ENCODE results near the gene ZCCHC7. TPM values are rescaled to one million over a fixed set of nuclear protein-coding genes. Genes with fewer than 3 reads are reported as not detected.

The ZCCHC7 gene
- 44.6 and 234 TPM in 2 replicates for total RNA-seq (2011; cell fraction: chromatin; rRNA removed; ENCODE audit: low replicate concordance)
- total RNA-seq (2011; cell fraction: nucleolus; rRNA removed) = 17.3 and 22.4 TPM in 2 replicates
- 50.5 and 58.9 TPM in 2 replicates for total RNA-seq (2011; cell fraction: nucleoplasm; rRNA removed)
- total RNA-seq (2014; rRNA removed) (38.4 and 41.9 TPM in 2 replicates), total RNA-seq (2014; rRNA removed; fragmentation: Illumina TruSeq; extraction: Trizol) (62.7 and 71.3 TPM in 2 replicates), total RNA-seq (2015; rRNA removed; fragmentation: Illumina TruSeq; extraction: Trizol) (41.8 and 45.7 TPM in 2 replicates), total RNA-seq (2021) (48.0 and 48.8 TPM in 2 replicates), polyA plus RNA-seq (2011; rRNA removed) (56.9 and 90.6 TPM in 2 replicates), polyA plus RNA-seq (2014; fragmentation: Illumina TruSeq; extraction: Trizol) (52.6 and 68.9 TPM in 2 replicates), polyA plus RNA-seq (2014; fragmentation: Nextera tagmentation; extraction: Ambion mirVana) (10 to 100 TPM; 46.7 to 63.9 TPM), polyA plus RNA-seq (2014; rRNA removed) (34.1 and 36.1 TPM in 2 replicates), polyA minus RNA-seq (2011; rRNA and poly(A)+ RNA removed) (78.5 and 120 TPM in 2 replicates), Bru-seq, nascent RNA (percentile 90 among the genes with signal in this experiment), BruChase-seq, experiment 1, labeled RNA remaining after a 2-hour chase (percentile 94 among the genes with signal in this experiment), BruChase-seq, experiment 2, labeled RNA remaining after a 6-hour chase (percentile 93 among the genes with signal in this experiment)
- polyA plus RNA-seq (2011; cell fraction: cytosol; rRNA removed) = 35.0 and 54.6 TPM in 2 replicates
- 41.3 and 55.1 TPM in 2 replicates for polyA plus RNA-seq (2011; cell fraction: nucleus; rRNA removed)
- polyA plus RNA-seq (2012) = 35.9 and 44.3 TPM in 2 replicates
- polyA minus RNA-seq (2011; cell fraction: cytosol; rRNA and poly(A)+ RNA removed) = 35.8 and 43.2 TPM in 2 replicates
- 40.1 and 81.5 TPM in 2 replicates for polyA minus RNA-seq (2011; cell fraction: nucleus; rRNA and poly(A)+ RNA removed)
- long read RNA-seq, experiment 1, transcript ZCCHC7-202 (9 exons, 2,619 nt) = major isoform, 49 of 112 reads
- long read RNA-seq, experiment 1, partial matches to known transcripts = 23 of 112 reads
- long read RNA-seq, experiment 1, other reads (novel, unspliced or antisense) = 36 of 112 reads
- long read RNA-seq, experiment 2, transcript ZCCHC7-202 (9 exons, 2,619 nt) = major isoform, 6 of 45 reads
- long read RNA-seq, experiment 2, partial matches to known transcripts = 10 of 45 reads
- long read RNA-seq, experiment 2, other reads (novel, unspliced or antisense) = 29 of 45 reads
- long read RNA-seq, experiment 3, transcript ZCCHC7-202 (9 exons, 2,619 nt) = major isoform, 14 of 75 reads
- long read RNA-seq, experiment 3, partial matches to known transcripts = 21 of 75 reads
- long read RNA-seq, experiment 3, other reads (novel, unspliced or antisense) = 40 of 75 reads

DNA sequence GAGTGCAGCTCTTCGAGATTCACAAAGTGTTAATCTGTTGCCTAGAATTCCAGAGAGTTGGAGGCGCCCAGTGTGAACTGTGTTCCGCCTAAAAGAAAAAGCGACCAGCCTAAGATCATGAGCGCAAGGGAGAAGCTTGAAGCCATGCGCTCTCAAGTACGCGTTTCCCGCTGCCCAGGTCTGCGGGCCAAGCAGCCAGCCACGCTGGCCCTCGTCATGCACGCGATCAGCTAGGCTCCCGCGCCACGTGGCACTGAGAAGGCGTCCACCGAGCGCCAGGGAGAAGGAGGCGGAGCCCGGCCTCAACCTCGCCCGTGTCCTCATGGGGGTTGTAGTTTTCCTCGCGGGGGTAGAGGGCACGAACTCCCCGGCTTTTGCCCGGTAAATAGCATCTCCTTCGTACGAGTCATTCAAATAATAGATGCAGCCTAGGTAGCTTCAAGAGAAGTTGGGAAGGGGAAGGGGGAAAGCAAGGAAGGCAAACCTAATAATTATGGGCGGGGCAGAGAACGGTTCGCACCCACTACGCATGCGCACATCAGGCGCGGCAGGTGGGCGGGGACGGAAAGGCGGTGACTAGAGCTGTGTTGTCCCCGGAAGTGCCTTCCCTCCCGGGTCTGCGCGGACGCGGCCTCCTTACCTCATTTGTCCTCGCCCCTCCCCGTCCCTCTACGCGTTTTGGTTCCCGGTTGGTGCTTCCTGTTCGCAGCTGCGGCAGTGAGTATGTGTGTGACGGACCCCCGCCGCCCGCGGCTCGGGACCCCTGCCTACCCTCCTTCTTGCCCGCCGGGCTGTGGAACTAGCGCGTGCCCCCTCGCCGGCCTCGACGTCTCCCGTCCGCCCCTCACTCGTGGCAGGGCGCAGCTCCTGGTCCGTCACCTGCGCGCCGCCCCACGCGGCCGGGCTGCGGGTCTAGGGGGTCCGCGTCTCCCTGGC is at the start of gene ZCCHC7:
Gene ZCCHC7 (plus strand): TSS at position 668 of the 936 bp plus-strand sequence.
- 4% methylated on average over 76 of the region's 82 CpGs for WGBS (ENCODE audit: insufficient coverage, low coverage, missing lambda C conversion rate)
- no peaks in the 10 kb centered on the region for H3K9me1 ChIP-seq (ENCODE audit: control insufficient read depth, insufficient read depth, low read length)
- peak within 1 kb of the TSS; percentile 78 for H3K4me3 ChIP-seq
- intact Hi-C loops (cut with micrococcal nuclease) = loop anchor here (10.0 kb wide), 3 partner anchors 175 to 275 kb away; no protein-coding TSS in a partner anchor
- H3K4me2 ChIP-seq (ENCODE audit: insufficient read depth, low read length) = peak within 1 kb of the TSS; percentile 82
- in situ Hi-C loops (cut with MboI) = no loop called here
- H3K9ac ChIP-seq (ENCODE audit: insufficient read depth in 1 of 2, low read depth in 2 of 2, low read length in 2 of 2) = peak within 1 kb of the TSS; percentile 91 to 97
- peaks cover 55% of the 10 kb centered on the region for H3K79me2 ChIP-seq (ENCODE audit: control insufficient read depth, insufficient read depth, low read length)
- peaks cover 5% of the 10 kb centered on the region; the same call in 1 of the 2 replicates for H3K9me3 ChIP-seq (replicated peaks; ENCODE audit: control insufficient read depth, insufficient read depth, low read depth, low read length)
- H2AFZ ChIP-seq (ENCODE audit: low read depth, low read length) = peak within 1 kb of the TSS; percentile 96
- peak; percentile 98 to 99 (median 99) for DNase-seq (ENCODE audit: extremely low read depth in 1 of 4, low spot score in 3 of 4)
- no peaks in the 10 kb centered on the region for H3K27me3 ChIP-seq (ENCODE audit: control insufficient read depth in 2 of 2, insufficient read depth in 2 of 2, low read length in 2 of 2)
- FAIRE-seq = peak; percentile 97
- peaks cover 18% of the 10 kb centered on the region; the same call in 2 of the 3 replicates for H3K36me3 ChIP-seq (ENCODE audit: control insufficient read depth, insufficient read depth, low read length)
- ChIA-PET CTCF (ENCODE audit: low intra/inter-chr PET ratio) (interaction anchor here (0.9 kb wide), 1 partner anchor 38 kb away, joined by 4 read pairs; no protein-coding TSS in a partner anchor), POLR2A (interaction anchor here (0.6 to 3.3 kb wide), 31 partner anchors 9 to 472 kb away, joined by 3 to 26 read pairs (median 4); no protein-coding TSS in a partner anchor)
- peak; percentile 97 for ATAC-seq
- BruUV-seq (replicated peaks) = no TSS peak
- H4K20me1 ChIP-seq (replicated peaks; ENCODE audit: control insufficient read depth, insufficient read depth, low read length) = no peaks in the 10 kb centered on the region
- H3K4me1 ChIP-seq (replicated peaks in 1 of 2; ENCODE audit: control insufficient read depth in 2 of 2, insufficient read depth in 2 of 2, low read length in 2 of 2) = peaks cover 11 to 14% of the 10 kb centered on the region in 2 experiments; a peak in 4 of 5 replicates
- H3K27ac ChIP-seq (ENCODE audit: extremely low read depth, low read depth, low read length) = peak within 1 kb of the TSS; percentile 87
- peak; percentile 96 for TF ChIP-seq RBBP5 (IDR thresholded peaks at IDR 0.05; ENCODE audit: borderline replicate concordance, insufficient read depth, low read length, poor library complexity, severe bottlenecking)
- TF ChIP-seq MYC (IDR thresholded peaks at IDR 0.05; ENCODE audit: low read depth, low read length) = peak; percentile 99
- peak; percentile 97 for TF ChIP-seq MYC (CRISPR knock-in tag; IDR thresholded peaks at IDR 0.05; ENCODE audit: borderline replicate concordance, low read depth)
- TF ChIP-seq, protein P1, sequence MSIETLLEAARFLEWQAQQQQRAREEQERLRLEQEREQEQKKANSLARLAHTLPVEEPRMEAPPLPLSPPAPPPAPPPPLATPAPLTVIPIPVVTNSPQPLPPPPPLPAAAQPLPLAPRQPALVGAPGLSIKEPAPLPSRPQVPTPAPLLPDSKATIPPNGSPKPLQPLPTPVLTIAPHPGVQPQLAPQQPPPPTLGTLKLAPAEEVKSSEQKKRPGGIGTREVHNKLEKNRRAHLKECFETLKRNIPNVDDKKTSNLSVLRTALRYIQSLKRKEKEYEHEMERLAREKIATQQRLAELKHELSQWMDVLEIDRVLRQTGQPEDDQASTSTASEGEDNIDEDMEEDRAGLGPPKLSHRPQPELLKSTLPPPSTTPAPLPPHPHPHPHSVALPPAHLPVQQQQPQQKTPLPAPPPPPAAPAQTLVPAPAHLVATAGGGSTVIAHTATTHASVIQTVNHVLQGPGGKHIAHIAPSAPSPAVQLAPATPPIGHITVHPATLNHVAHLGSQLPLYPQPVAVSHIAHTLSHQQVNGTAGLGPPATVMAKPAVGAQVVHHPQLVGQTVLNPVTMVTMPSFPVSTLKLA (conservative IDR thresholded peaks at IDR 0.05) = peak; percentile 98
- TF ChIP-seq ZNF311 (CRISPR knock-in tag; IDR thresholded peaks at IDR 0.05) = peak; percentile 66; the same call in 1 of the 2 replicates
- TF ChIP-seq CBX2 (IDR thresholded peaks at IDR 0.05; ENCODE audit: insufficient read depth, low read length, poor library complexity, severe bottlenecking) = no peak
- TF ChIP-seq ZNF239 (CRISPR knock-in tag; IDR thresholded peaks at IDR 0.05) = peak; percentile 76
- peak; percentile 93 for TF ChIP-seq NUFIP1 (IDR thresholded peaks at IDR 0.05; ENCODE audit: partially characterized antibody)
- TF ChIP-seq, protein P2, sequence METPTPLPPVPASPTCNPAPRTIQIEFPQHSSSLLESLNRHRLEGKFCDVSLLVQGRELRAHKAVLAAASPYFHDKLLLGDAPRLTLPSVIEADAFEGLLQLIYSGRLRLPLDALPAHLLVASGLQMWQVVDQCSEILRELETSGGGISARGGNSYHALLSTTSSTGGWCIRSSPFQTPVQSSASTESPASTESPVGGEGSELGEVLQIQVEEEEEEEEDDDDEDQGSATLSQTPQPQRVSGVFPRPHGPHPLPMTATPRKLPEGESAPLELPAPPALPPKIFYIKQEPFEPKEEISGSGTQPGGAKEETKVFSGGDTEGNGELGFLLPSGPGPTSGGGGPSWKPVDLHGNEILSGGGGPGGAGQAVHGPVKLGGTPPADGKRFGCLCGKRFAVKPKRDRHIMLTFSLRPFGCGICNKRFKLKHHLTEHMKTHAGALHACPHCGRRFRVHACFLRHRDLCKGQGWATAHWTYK (CRISPR knock-in tag; IDR thresholded peaks at IDR 0.05) = peak; percentile 94
- peak; percentile 43 for TF ChIP-seq ESRRA (IDR thresholded peaks at IDR 0.05; ENCODE audit: borderline replicate concordance, low read depth)
- peak; percentile 85 for TF ChIP-seq ZNF263 (CRISPR knock-in tag; IDR thresholded peaks at IDR 0.05; ENCODE audit: borderline replicate concordance)
